DMS 273 (cell line): ENCODE results near the gene PHF21A.

Source experiments
- DNase-seq: peaks from one replicate; lab custom pipeline; 2025; ENCODE audit not compliant: unreplicated experiment; lab: John Stamatoyannopoulos, UW

PHF21A gene

DNA sequence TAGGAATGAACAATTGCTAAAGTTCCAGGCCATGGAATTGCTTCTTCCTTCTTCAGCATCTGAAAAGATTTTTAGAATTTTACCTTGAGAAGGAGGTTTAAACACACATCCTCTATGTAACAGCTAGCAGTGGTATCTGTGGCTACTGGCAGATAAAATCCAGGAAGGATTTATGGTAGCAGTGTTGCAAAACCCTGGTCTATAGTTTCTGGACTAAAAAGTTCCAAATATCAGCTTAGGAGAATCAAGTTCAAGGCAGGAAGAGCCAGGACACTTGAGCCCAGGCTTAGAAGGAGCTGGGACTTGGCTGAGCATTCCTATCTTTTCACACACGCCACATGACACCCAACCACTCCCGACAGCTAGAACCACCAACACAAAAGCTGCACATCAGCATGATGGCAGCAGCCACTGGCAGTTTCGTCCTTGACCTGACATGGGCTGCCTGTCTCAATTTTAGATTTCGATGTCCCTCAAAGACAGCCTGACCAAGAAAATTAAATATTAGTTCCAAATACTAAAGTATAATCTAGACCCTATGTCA is 184.7 kb downstream of the PHF21A start:
- DNase-seq, result no peak

DNA sequence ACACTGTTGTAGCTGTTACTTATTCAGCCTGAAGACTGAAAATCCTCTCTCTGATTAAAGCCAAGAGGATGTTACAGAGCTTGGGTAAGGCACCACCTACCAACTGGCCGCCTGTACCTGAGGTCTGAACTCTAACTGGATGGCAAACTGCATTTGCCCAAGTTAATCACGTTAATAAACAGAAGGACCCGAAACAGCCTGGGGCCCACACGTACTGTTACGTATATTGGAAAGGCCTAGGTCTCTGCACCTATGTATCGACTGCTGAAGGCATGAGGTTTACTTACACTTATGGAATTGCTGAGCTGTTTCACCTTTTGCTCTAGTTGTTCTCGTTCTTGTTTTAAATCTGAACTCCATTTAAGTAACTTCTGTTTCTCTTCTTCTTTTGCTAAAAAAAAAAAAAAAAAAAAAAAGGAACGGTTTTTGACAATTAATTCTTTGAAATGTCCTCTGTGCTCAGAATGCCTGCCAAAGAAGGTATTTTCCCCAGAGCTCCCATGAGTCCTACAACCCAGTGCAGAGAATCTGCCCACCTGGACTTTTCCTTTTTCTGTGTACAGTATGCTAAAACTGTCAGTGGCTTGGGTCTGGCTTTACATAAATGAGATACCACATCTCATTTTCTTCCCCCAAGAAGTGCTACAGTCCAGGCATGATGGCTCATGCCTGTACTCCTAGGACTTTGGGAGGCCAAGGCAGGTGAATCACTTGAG is 185.7 kb downstream of the PHF21A start:
- DNase-seq, result no peak

DNA sequence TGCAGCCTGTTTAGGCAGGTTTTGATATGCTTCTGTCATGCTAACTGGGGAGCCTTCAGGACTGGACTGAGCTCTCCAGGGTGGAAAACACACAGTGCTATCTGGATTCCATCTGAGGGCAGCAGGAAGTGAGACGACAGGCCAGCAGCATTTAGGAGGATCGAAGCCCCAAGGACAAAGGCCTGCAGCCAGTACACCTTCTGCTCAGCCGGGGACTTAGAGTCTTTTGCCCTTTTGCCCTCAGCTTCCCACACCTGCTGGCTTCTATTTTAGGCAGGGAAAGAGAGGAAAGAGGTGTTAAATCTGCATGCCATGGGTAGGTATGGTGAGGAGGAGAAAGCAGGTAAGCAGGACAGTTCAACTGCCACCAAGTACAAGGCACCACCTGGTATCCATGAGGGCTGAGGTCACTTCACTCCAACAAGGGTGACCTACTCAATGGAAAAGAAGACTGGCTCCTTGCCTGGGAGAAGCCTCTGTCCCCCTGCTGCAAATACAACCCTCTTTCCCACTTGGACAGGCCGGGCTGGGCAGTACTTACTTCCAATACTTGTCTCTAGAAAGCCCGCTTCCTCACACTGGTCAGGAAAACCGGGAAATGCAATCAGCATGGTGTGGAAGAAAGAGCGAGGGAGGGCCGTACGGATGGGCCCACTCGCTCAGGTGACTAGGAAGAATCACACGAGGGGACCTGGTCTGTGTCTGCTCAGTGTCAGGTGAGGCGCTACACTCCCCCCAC is 186.5 kb downstream of the PHF21A start:
- no peak for DNase-seq

DNA sequence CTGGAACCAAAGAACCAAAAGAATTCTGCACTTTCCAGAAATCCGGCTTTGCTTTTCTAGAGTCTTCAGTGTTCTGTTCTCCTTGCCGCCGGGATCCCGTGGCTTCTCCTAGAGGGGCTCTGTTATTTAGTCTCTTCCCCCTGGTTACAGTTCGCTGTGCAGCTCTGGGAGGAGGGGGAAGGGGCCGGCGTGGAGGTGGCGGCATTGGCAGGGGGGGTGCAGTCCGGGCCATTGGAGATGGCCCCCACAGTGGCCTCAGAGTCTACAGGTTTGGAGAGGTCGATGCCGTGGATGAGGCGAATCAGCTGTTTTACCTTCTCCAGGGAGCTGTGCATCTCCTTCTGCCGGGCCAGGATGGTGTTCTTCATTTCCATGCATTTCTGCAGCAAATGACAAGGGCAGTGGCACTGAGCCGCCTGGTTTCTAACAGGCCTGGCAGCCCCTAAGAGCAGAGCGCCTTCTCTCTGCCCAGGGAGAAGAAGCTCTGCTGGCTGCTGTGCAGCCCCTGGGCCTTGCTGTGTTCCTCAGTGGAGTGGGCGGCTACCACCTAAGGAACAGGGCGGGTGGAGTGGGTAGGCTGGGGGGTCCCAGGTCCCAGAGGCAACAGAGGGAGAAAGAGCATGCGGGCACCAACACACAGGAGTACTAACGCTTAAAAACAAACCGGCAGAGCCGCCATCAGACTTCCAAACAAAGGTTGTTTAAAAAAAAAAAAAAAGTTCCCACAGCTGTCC is 187.2 kb downstream of the PHF21A start:
- DNase-seq, result no peak

DNA sequence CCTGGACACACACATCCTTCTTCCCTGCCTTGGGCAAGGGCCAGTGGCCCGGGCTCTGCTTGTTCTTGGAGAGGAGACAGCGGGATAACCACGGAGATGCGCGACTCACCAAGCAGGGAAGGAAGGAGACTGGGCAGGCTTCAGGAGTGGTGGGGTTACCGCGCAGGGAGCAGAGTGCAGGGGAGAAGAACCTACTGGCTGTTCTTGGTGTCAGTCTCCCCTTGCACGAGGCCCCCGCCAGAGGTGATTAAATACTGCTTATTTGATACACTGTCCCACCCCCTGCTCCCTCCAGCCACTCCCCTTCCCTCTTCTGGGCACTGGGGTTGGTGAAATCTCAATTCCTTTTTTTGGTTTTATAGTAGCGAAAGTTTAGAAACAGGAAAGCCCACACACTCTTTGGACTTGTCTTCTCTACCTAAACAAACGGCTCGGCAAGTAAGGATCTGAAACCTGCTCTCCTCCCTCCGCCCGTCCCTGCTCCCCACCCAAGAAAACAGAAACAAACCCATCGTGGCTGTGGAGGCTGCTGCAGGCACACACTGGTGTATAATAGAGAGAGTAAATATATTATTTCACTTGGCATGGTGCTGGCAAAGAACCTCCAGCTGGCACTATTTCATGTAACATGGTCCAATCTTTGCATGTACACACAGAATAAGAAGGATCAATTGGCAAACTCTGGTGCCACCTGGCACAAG is 188.0 kb downstream of the PHF21A start:
- no peak for DNase-seq

DNA sequence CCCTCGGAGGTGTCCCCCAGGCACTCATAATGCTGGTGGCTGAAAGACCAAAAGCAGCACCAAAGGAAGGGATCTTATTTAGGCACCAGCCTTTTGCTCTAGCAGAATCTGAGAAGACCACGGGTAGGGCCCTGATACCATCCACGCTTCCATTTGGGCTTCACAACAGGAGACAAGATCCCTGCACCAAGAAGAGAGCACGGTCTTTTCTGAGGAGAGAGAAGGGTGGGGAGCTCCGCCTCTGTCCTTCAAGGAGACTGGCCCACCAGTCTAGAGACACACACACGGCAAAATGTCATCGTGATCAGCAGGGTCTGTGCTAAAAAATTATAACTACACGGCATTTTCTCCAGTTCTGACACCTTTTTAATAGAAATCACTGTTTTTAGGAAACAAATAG is 189.0 kb downstream of the PHF21A start:
- DNase-seq, result no peak

DNA sequence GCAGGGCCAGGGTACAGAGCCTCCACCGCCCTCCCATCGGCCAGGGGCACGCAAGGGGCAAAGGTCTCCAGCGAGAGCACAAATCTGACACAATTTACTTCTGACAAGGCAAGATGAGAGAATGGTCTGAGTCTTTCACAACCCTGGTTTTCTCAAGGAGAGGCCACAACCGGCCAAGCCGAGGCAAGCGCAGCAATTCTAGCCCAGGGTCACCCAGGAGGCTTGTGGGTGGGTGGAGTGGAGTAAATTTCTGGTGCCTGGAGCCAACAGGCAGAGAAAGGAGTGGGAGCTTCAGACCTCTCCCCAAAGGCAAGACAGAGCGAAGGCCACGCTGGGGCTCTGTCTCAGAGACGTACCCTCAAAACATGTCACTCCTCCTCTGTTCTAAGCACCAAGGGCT is 189.5 kb downstream of the PHF21A start:
- no peak for DNase-seq

DNA sequence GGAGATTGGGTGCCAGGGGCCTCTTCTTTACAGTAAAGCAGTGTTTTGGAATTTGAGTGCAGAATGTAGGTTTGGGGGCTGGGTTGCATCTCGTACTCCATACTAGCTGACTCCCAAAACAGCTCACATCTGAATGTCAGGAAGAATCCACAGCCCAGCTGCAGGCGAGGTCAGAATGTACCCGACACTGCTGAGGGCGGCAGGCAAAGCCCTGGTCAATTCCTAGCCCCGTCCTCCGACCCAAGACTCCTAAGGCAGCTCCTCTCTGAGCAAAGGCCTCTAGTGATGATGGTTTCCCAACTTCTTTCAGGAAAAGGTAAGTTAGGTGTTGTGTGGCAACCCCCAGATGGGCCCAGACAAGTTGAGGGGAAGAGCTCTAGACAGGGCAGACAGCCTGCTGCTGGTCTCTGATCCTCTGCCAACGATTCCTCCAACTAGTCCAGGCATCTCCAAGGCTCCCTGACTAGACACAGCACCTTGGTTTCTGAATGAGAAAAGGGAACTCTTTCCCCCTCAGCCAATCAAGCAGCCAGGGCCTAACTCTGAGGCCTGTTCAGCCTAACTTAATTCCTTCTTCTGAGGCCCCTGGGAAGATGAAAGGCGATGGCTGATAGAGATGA is 190.2 kb downstream of the PHF21A start:
- DNase-seq, result peak; percentile 28

DNA sequence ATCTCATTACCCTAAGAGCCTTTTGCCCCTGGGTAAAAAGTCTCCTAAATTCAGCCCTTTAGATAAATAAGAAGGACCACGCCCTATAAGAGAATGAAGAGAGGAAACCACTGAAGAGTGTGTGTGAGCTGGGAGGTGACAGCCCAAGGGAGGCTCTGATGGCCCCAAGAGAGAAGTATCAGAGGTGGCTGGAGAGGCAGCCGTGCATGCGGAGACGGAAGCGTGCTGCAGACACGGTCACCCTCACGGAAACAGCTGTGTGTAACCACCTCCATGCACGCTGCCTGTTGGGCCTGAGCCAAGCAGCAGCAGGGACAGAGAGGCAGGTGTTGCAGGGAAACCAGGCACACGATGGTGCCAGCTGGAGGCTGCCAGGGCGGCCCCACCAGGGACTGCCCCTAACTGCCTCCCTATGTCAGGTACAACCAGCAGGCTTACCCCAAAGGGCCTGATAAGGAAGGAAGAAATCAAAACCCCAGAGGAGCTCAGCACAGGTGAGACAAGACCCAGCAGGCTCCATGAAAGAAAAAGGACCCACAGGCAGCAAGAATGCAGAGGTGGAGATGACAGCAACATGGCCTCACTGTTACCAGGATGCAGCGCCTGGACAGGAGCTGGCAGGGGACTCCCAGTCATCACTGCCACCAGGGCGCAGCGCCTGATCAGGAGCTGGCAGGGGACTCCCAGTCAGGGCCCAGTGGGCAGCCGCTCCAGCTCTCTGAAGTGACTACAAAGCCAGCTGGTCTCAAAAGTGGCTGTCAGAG is 191.0 kb downstream of the PHF21A start:
- peak; percentile 76 for DNase-seq

DNA sequence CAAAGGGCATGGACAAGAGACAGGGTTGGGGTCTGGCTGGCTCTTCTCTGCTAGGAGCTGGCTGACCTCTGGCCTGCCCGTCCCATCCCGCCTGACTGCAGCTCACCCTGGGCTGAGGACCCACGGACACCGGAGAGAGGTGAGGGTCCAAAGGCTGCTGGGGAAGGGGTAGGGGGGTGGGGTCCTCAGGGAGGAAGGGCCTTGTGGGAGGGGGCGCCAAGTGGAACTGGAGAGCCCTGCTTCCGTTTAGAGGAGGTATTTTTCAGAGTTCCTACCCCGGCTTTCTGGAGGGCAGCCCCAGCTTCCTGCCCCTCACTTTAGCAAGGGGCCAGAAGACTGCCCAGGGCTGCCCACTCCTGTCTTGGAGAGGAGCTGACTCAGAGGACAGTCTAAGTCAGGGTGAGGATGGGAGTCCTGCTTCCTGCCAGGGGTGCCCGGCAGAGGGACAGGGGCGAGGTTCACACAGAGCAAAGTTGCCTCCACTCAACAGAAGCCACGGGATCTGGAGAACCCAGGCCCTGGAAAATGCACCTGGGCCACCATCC is 191.7 kb downstream of the PHF21A start:
- DNase-seq, result no peak

DNA sequence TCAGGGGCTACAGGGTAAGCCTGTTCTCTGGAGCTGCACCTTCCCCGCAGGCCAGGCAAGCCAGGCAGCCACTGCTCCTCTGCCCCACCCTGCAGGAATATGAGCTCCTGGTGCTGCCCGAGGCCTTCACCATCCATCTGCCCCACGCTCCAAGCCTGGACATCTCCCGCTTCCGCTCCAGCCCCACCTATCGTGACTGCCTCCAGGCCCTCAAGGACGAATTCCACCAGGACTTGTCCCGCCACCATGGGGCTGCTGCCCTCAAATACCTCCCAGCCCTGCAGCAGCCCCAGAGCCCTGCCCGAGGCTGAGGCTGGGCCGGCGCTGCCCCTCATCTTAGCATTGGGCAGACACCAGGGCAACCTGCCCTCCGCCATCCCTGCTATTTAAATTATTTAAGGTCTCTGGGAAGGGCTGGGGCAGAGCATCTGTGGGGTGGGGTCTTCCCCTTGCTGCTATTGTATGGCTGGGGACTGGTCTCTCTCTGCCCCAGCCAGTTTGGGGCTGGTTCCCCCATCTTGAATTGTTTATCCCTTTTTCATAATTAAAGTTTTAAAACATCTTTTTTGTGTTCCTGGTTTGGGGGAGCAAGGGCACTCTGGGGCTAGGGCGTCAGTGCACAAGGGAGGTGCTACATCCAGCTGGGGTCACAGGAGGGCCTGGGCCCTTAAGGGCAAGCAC is 192.6 kb downstream of the PHF21A start:
- DNase-seq, result no peak

DNA sequence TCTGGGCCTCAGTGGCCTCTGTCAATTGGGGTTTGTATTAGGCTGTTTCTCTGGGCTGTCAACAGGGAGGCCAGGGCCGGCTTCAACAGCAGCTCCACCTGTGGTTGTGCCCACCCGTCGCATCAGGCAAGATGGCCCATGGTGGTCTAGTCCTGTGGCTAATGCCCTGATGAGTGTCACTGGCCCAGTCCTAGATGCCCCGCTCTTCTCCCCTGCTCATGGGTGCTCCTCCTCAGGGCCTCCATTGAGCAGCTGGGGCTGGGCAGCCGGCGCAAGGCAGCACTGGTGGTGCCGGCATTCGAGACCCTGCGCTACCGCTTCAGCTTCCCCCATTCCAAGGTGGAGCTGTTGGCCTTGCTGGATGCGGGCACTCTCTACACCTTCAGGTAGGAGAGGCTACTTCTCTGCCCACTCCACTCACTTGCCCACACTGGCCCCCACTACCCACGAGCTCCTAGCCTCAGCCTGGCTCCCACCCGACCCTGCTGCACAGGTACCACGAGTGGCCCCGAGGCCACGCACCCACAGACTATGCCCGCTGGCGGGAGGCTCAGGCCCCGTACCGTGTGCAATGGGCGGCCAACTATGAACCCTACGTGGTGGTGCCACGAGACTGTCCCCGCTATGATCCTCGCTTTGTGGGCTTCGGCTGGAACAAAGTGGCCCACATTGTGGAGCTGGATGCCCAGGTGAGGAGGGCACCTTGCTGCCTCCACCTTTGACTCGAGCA is 193.4 kb downstream of the PHF21A start:
- DNase-seq, result no peak

DNA sequence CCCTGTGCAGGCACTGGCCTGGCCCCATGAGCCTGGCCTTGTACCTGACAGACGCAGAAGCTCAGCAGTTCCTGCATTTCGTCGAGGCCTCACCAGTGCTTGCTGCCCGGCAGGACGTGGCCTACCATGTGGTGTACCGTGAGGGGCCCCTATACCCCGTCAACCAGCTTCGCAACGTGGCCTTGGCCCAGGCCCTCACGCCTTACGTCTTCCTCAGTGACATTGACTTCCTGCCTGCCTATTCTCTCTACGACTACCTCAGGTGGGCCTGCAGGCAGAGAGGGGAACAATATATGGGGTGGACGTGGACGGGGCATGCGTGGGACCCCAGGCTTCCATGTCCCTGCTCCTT is 193.9 kb downstream of the PHF21A start:
- no peak for DNase-seq

DNA sequence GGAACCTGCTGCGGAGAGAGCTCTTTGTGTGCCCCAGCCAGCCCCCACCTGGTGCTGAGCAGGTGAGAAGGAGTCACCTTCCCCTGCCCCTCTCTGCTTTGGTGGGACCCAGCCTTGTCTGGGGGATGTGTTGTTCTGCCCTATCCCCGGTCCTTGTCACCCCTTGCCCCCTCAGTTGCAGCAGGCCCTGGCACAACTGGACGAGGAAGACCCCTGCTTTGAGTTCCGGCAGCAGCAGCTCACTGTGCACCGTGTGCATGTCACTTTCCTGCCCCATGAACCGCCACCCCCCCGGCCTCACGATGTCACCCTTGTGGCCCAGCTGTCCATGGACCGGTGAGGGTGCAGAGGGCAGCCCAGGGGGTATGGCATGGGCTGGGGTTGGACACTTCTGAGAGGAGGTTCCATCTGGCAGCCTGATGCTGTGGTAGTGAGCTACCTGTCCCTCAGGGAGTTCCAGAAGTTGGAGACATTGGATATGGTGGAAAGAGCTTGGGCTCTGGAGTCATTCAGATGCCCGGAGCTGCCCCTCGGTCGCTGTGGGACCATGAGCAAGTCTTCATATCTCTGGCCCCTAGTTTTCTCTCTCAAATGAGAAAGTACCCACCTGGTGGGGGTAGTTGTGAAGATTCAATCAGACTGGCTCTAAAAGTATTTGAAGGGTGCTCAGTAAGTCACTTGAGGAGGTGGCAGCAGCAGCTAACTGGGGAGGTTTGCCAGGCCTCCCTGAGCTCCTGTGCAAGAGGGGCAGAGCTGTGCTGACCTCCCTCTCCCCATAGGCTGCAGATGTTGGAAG is 194.5 kb downstream of the PHF21A start:
- no peak for DNase-seq

DNA sequence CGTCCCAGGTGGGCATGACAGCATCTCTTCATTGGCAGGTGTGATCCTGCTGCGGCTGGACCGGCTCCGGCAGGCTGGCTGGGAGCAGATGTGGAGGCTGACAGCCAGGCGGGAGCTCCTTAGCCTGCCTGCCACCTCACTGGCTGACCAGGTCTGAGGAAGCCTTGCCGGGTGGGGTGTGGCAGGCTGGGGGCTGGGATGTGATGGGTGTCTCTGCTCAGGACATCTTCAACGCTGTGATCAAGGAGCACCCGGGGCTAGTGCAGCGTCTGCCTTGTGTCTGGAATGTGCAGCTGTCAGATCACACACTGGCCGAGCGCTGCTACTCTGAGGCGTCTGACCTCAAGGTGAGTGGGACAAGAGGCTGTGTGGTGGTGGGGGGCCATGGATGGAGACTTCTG is 195.3 kb downstream of the PHF21A start:
- DNase-seq, result no peak

DNA sequence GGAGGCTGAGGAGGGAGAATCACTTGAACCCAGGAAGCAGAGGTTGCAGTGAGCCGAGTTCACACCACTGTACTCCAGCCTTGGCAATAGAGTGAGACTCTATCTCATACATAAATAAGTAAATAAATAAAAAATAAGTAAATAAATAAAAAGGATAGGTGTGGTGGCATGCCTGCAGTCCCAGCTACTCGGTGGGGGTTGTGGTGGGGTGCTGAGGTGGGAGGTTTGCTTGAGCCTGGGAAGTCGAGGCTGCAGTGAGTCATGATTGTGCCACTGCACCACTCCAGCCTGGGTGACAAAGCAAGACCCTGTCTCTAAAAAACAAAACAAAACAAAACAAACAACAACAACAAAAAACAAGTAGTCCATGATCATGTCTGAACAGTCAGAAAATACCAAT is 195.7 kb downstream of the PHF21A start:
- no peak for DNase-seq

DNA sequence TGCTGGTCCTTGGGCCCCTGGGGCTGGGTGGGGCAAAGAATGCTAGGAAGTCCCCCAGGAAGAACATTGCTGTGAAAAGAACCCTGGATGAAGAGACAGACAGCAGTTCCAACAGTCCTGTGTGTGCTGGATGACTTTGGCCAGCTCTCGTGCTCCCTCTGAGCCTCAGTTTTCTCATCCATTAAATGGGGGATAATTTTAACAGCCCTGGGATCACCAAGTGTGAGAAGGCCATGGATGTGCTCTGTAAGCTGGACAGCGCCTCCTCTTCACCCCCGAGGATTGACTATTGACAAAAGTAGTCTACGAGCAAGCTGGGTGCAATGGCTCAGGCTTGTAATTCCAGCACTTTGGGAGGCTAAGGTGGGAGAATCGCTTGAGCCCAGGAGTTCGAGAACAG is 196.3 kb downstream of the PHF21A start:
- no peak for DNase-seq
